Mesenchymal stem cell (in vitro differentiated cells and primary cell): Measurements from ENCODE around the gene ZNF385A.
A peak's percentile ranks its signal among the peaks of the same experiment; 100 is the strongest.

ENCODE experiments used
- DNase-seq: peaks from one replicate; pipeline ENCODE4 v3.0.0-alpha.2; 2013
- H2AFZ ChIP-seq: one replicate; pipeline ENCODE4 v1.6.1; 2013; ENCODE audit warnings: low read depth, mild to moderate bottlenecking, control low read depth, inconsistent platforms, low read length, moderate library complexity
- H2AK5ac ChIP-seq: 2 replicates; pipeline ENCODE4 v1.6.1; 2013; ENCODE audit warnings: low read length, moderate library complexity, mild to moderate bottlenecking, inconsistent platforms; ENCODE audit not compliant: severe bottlenecking
- H2BK120ac ChIP-seq: one replicate; pipeline ENCODE4 v1.6.1; 2013; ENCODE audit warnings: low read depth, mild to moderate bottlenecking, inconsistent platforms, low read length, moderate library complexity
- H2BK12ac ChIP-seq, 2 experiments: one replicate each; pipeline ENCODE4 v1.6.1; 2013; ENCODE audit warnings: inconsistent platforms in 2 of 2, low read length in 2 of 2, mild to moderate bottlenecking in 2 of 2, moderate library complexity in 2 of 2, control low read depth in 1 of 2
- H2BK15ac ChIP-seq: one replicate; pipeline ENCODE4 v1.6.1; 2013; ENCODE audit warnings: mild to moderate bottlenecking, low read depth, inconsistent platforms; ENCODE audit not compliant: poor library complexity, severe bottlenecking
- H2BK5ac ChIP-seq: 2 replicates; pipeline ENCODE4 v1.6.1; 2013; ENCODE audit warnings: low read depth, mild to moderate bottlenecking, low read length, control low read depth, inconsistent platforms; ENCODE audit not compliant: poor library complexity, severe bottlenecking
- H3K14ac ChIP-seq, 2 experiments: one replicate each; pipeline ENCODE4 v1.6.1; 2013; ENCODE audit warnings: inconsistent platforms in 2 of 2, low read length in 2 of 2, control low read depth in 1 of 2, mild to moderate bottlenecking in 1 of 2, moderate library complexity in 1 of 2
- H3K18ac ChIP-seq, 2 experiments: one replicate each; pipeline ENCODE4 v1.6.1; 2013; ENCODE audit warnings: inconsistent platforms in 2 of 2, low read length in 2 of 2, control low read depth in 1 of 2, low read depth in 1 of 2, mild to moderate bottlenecking in 1 of 2
- H3K23ac ChIP-seq, 2 experiments: one replicate each; pipeline ENCODE4 v1.6.1; 2013; ENCODE audit warnings: inconsistent platforms in 2 of 2, low read length in 2 of 2, mild to moderate bottlenecking in 2 of 2, moderate library complexity in 2 of 2, control low read depth in 1 of 2
- H3K27ac ChIP-seq: 2 replicates; pipeline ENCODE4 v1.5.1; 2013; ENCODE audit warnings: mild to moderate bottlenecking, moderate library complexity, low read length, control low read depth, inconsistent platforms; ENCODE audit not compliant: poor library complexity, severe bottlenecking
- H3K27me3 ChIP-seq, 2 experiments: 2 replicates each; pipeline versions ENCODE4 v1.6.1 to v1.7.0; 2013; ENCODE audit warnings: low read length in 2 of 2, mild to moderate bottlenecking in 2 of 2, moderate library complexity in 2 of 2, control low read depth in 1 of 2, inconsistent platforms in 1 of 2; ENCODE audit not compliant: control insufficient read depth in 1 of 2, insufficient read depth in 1 of 2
- H3K36me3 ChIP-seq, 2 experiments: 2 replicates each; pipeline versions ENCODE4 v1.6.1 to v1.7.0; 2013; ENCODE audit warnings: low read length in 2 of 2, control low read depth in 1 of 2, inconsistent platforms in 1 of 2, low read depth in 1 of 2, mild to moderate bottlenecking in 1 of 2; ENCODE audit not compliant: insufficient read depth in 2 of 2, control insufficient read depth in 1 of 2
- H3K4ac ChIP-seq, 2 experiments: one replicate each; pipeline ENCODE4 v1.6.1; 2013; ENCODE audit warnings: inconsistent platforms in 2 of 2, low read length in 2 of 2, mild to moderate bottlenecking in 2 of 2, moderate library complexity in 2 of 2, control low read depth in 1 of 2, low read depth in 1 of 2
- H3K4me1 ChIP-seq: 2 replicates; pipeline ENCODE4 v1.6.1; 2013; ENCODE audit warnings: low read depth, low read length, control low read depth; ENCODE audit not compliant: control insufficient read depth, insufficient read depth
- H3K4me2 ChIP-seq: 2 replicates; pipeline ENCODE4 v1.6.1; 2013; ENCODE audit warnings: low read length, mild to moderate bottlenecking, inconsistent platforms; ENCODE audit not compliant: poor library complexity, severe bottlenecking
- H3K4me3 ChIP-seq, 2 experiments: 2 replicates each; pipeline versions ENCODE4 v1.5.1 to v1.7.0; 2013; ENCODE audit warnings: low read length in 2 of 2, mild to moderate bottlenecking in 2 of 2, control low read depth in 1 of 2, low read depth in 1 of 2; ENCODE audit not compliant: insufficient read depth in 1 of 2
- H3K79me1 ChIP-seq: replicated peaks from 2 replicates; pipeline ENCODE4 v1.6.1; 2013; ENCODE audit warnings: mild to moderate bottlenecking, control low read depth, low read length, inconsistent platforms; ENCODE audit not compliant: poor library complexity, severe bottlenecking
- H3K9ac ChIP-seq: 2 replicates; pipeline ENCODE4 v1.7.0; 2013; ENCODE audit warnings: mild to moderate bottlenecking, low read length, moderate library complexity
- H3K9me3 ChIP-seq: 2 replicates; pipeline ENCODE4 v1.7.0; 2013; ENCODE audit warnings: mild to moderate bottlenecking, low read length; ENCODE audit not compliant: control insufficient read depth
- H4K8ac ChIP-seq: one replicate; pipeline ENCODE4 v1.6.1; 2013; ENCODE audit warnings: inconsistent platforms, mild to moderate bottlenecking, low read length, moderate library complexity
- H4K91ac ChIP-seq: one replicate; pipeline ENCODE4 v1.6.1; 2013; ENCODE audit warnings: mild to moderate bottlenecking, low read length, inconsistent platforms
- WGBS: methylation state at CpG from one replicate; pipeline ENCODE4 v1.1.7; 2013; ENCODE audit warnings: mixed read lengths; 5-methylcytosine and 5-hydroxymethylcytosine counted together

Gene ZNF385A

GRCh38 chr12:54371328-54372112 lies 13.0 kb downstream of the ZNF385A start:
- Histone ChIP-seq H3K27ac (no peak overlapping the region), H3K14ac (no peak overlapping the region), H2BK12ac (peak overlapping the region in 1 of 2 experiments; percentile 25), H4K91ac (peak overlapping the region; percentile 34), H2BK120ac (no peak overlapping the region), H3K79me1 (no peaks in the 10 kb centered on the region), H3K9ac (peak overlapping the region; percentile 62), H2AK5ac (no peak overlapping the region), H3K9me3 (no peaks in the 10 kb centered on the region), H2AFZ (no peak overlapping the region), H3K36me3 (peaks cover 3 to 28% of the 10 kb centered on the region in 2 experiments), H3K4me3 (no peak overlapping the region), H4K8ac (no peak overlapping the region), H2BK15ac (peak overlapping the region; percentile 57), H2BK5ac (no peak overlapping the region), H3K4me2 (no peak overlapping the region), H3K4ac (peak overlapping the region; percentile 24 to 32), H3K18ac (peak overlapping the region in 1 of 2 experiments; percentile 74), H3K23ac (no peak overlapping the region), H3K27me3 (no peaks in the 10 kb centered on the region), H3K4me1 (peaks cover 30% of the 10 kb centered on the region)
- WGBS, result 76% methylated on average over 3 of the region's 5 CpGs
- DNase-seq, result no peak

- Histone ChIP-seq H3K4me2 (peak overlapping the region; percentile 86), H2AK5ac (no peak overlapping the region), H3K36me3 (peaks cover 3 to 18% of the 10 kb centered on the region in 2 experiments), H4K91ac (no peak overlapping the region), H3K9me3 (no peaks in the 10 kb centered on the region), H3K4me1 (peaks cover 26% of the 10 kb centered on the region), H3K4me3 (peak overlapping the region; percentile 41 to 70), H3K4ac (no peak overlapping the region), H3K79me1 (no peaks in the 10 kb centered on the region), H2BK15ac (peak overlapping the region; percentile 38), H3K23ac (no peak overlapping the region), H2BK12ac (no peak overlapping the region), H4K8ac (peak overlapping the region; percentile 62), H2AFZ (peak overlapping the region; percentile 56), H3K18ac (peak overlapping the region; percentile 83 to 88), H3K27ac (no peak overlapping the region), H2BK120ac (peak overlapping the region; percentile 52), H3K27me3 (no peaks in the 10 kb centered on the region), H3K14ac (no peak overlapping the region), H2BK5ac (no peak overlapping the region), H3K9ac (peak overlapping the region; percentile 62)
- WGBS, result 4% methylated on average over 20 of the region's 44 CpGs
- DNase-seq, result peak; percentile 85
Measured at GRCh38 chr12:54370171-54370730, 14.3 kb downstream of the ZNF385A start.

- Histone ChIP-seq H4K91ac (no peak overlapping the region), H2AK5ac (no peak overlapping the region), H2BK120ac (peak overlapping the region; percentile 52), H2BK12ac (peak overlapping the region in 1 of 2 experiments; percentile 56), H3K9me3 (no peaks in the 10 kb centered on the region), H2BK15ac (no peak overlapping the region), H3K23ac (no peak overlapping the region), H2AFZ (no peak overlapping the region), H3K14ac (no peak overlapping the region), H3K4ac (no peak overlapping the region), H3K4me3 (peak overlapping the region in 1 of 2 experiments; percentile 70), H3K79me1 (no peaks in the 10 kb centered on the region), H3K36me3 (peaks cover 3 to 17% of the 10 kb centered on the region in 2 experiments), H3K27me3 (no peaks in the 10 kb centered on the region), H2BK5ac (no peak overlapping the region), H3K4me1 (peaks cover 25% of the 10 kb centered on the region), H4K8ac (peak overlapping the region; percentile 82), H3K9ac (peak overlapping the region; percentile 80), H3K18ac (peak overlapping the region in 1 of 2 experiments; percentile 13), H3K4me2 (no peak overlapping the region), H3K27ac (no peak overlapping the region)
- DNase-seq, result no peak
- 45% methylated on average over 16 of the region's 21 CpGs for WGBS
Measured at GRCh38 chr12:54369597-54370131, 14.9 kb downstream of the ZNF385A start.
